Esophagus squamous epithelium (tissue), 4 donors: Measurements from ENCODE around the gene OR10H1.

ENCODE experiments used
- POLR2A ChIP-seq, 4 donors: fragments of 450-650 bp; IDR thresholded peaks; one replicate each; pipeline ENCODE4 v1.6.1; 2017; ENCODE audit warnings: antibody characterized with exemption in 4 of 4, mild to moderate bottlenecking in 4 of 4, moderate library complexity in 3 of 4
- TF ChIP-seq, protein P1 (sequence below), 6 experiments: fragments of 450-650 bp in 4 of 6; fragments of 200-600 bp in 2 of 6; sonication (generic) in 2 of 6; IDR thresholded peaks; one replicate each; pipeline ENCODE4 v1.5.1; 2016 to 2019; ENCODE audit warnings: antibody characterized with exemption in 6 of 6, mild to moderate bottlenecking in 4 of 6, moderate library complexity in 4 of 6

DNA sequence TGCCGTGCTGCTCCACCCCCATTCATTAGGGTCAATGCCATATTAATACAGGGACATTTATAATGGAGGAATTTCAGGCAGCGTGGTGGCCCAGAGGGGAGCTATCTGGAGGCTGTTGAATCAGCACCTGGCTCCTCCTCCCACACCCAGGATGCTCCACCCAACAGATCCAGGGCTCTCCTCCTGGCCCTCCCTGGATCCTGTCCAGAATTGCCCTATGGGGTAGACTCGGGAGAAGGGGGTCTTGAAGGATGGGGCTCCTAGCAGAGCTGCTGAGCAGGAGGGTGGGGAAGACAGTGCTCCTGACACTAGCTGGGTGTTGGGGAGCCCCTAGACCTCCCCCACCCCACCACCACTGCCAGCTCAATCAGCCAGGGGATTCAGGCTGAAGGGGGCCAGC lies 33.3 kb downstream of the OR10H1 start:
- no peak for TF ChIP-seq POLR2A (IDR thresholded peaks at IDR 0.05)
- TF ChIP-seq, protein P1, sequence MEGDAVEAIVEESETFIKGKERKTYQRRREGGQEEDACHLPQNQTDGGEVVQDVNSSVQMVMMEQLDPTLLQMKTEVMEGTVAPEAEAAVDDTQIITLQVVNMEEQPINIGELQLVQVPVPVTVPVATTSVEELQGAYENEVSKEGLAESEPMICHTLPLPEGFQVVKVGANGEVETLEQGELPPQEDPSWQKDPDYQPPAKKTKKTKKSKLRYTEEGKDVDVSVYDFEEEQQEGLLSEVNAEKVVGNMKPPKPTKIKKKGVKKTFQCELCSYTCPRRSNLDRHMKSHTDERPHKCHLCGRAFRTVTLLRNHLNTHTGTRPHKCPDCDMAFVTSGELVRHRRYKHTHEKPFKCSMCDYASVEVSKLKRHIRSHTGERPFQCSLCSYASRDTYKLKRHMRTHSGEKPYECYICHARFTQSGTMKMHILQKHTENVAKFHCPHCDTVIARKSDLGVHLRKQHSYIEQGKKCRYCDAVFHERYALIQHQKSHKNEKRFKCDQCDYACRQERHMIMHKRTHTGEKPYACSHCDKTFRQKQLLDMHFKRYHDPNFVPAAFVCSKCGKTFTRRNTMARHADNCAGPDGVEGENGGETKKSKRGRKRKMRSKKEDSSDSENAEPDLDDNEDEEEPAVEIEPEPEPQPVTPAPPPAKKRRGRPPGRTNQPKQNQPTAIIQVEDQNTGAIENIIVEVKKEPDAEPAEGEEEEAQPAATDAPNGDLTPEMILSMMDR (IDR thresholded peaks at IDR 0.05), result no peak
